Heart right ventricle (tissue), 16 donors: ENCODE data around the gene STRIT1. TPM values are rescaled to one million over a fixed set of nuclear protein-coding genes. Genes with fewer than 3 reads are reported as not detected.

Experiments
- ATAC-seq, 8 donors: fragments of 200-7000 bp; cut with Tn5 transposase; one replicate each; pipeline ENCODE4 v1.9.1; 2020; ENCODE audit warnings: mild to moderate bottlenecking in 8 of 8, moderate library complexity in 8 of 8, moderate number of reproducible peaks in 1 of 8
- DNase-seq, 2 donors: peaks; one replicate each; pipeline ENCODE4 v3.0.0-alpha.2; 2020
- H3K27ac ChIP-seq, 10 donors: fragments of 200-600 bp; sonication (generic) in 2 of 10; one replicate each; pipeline versions ENCODE4 v1.5.0 to v1.8.0; 2020 to 2022; ENCODE audit warnings: mild to moderate bottlenecking in 3 of 10
- H3K27me3 ChIP-seq, 7 donors: fragments of 200-600 bp; one replicate each; pipeline ENCODE4 v1.8.0; 2021 to 2022; ENCODE audit warnings: mild to moderate bottlenecking in 2 of 7
- H3K36me3 ChIP-seq, 9 donors: fragments of 200-600 bp; sonication (generic) in 1 of 9; one replicate each; pipeline versions ENCODE4 v1.5.0 to v1.8.0; 2020 to 2022; ENCODE audit warnings: mild to moderate bottlenecking in 2 of 9
- H3K4me1 ChIP-seq, 9 donors: fragments of 200-600 bp; sonication (generic) in 1 of 9; one replicate each; pipeline versions ENCODE4 v1.5.0 to v1.8.0; 2020 to 2022; ENCODE audit warnings: mild to moderate bottlenecking in 4 of 9
- H3K4me3 ChIP-seq, 10 donors: fragments of 200-600 bp; sonication (generic) in 2 of 10; one replicate each; pipeline versions ENCODE4 v1.5.0 to v1.8.0; 2020 to 2022; ENCODE audit warnings: mild to moderate bottlenecking in 7 of 10, moderate library complexity in 2 of 10
- H3K9me3 ChIP-seq, 11 donors: fragments of 200-600 bp in 10 of 11; sonication (generic) in 2 of 11; one replicate each; pipeline versions ENCODE4 v1.5.0 to v1.8.0; 2013 to 2022; ENCODE audit warnings: mild to moderate bottlenecking in 2 of 11, control low read depth in 1 of 11, moderate library complexity in 1 of 11
- WGBS, 2 donors: extraction: QIAGEN DNeasy Blood & Tissue Kit; methylation state at CpG; one replicate each; pipeline ENCODE4 v1.1.7; 2013; ENCODE audit warnings: inconsistent platforms in 1 of 2; 5-methylcytosine and 5-hydroxymethylcytosine counted together
- intact Hi-C, 10 donors: fragments of 100-400 bp; cut with DNase I; formaldehyde crosslinking; loops; one replicate each; pipeline versions ENCODE4 v1.11.1 to v1.14.2; 2022
- polyA plus RNA-seq, 2 donors: library from polyadenylated mRNA; stranded (reverse); fragments of 200-250 nt; gene quantifications; one replicate each; pipeline ENCODE4 v1.2.3, GENCODE V29; 2013
- total RNA-seq, 10 donors: library from RNA; stranded (reverse); fragmentation: NEBNext Ultra II Directional in 3 of 10; extraction: Animal tissue kit (Norgen Biotek cat#: 25700) in 3 of 10; gene quantifications; one replicate each; pipeline versions ENCODE4 v1.2.1 to v1.2.4, GENCODE V29; 2021 to 2023
- TF ChIP-seq, protein P1 (sequence below), 9 donors: fragments of 200-600 bp; sonication (generic) in 2 of 9; IDR thresholded peaks; one replicate each; pipeline versions ENCODE4 v1.5.0 to v1.8.0; 2021 to 2022; ENCODE audit warnings: antibody characterized with exemption in 9 of 9, mild to moderate bottlenecking in 5 of 9, moderate library complexity in 1 of 9
- donor health status: Arrhythmogenic right ventricular cardiomyopathy.
- donor health status: ischemic (EF 13 %, LVEDD 7.1; RV severe dilation, severe dysfunction).
- donor health status: healthy with polysubstance abuse.
- donor health status: DM: no; HTN: yes; CAD: no.
- donor health status: DM: no; HTN: no; CAD: no.
- donor health status: ischemic (EF 25% LVEDD 6.9; RV normal size, moderate dysfunction).
- donor health status: ischemic (EF 25% LVEDD 5.7; RV mildly dilated, moderate dysfunction).
- donor health status: healthy.
- donor health status: DM: yes; HTN: yes; CAD: no.
- donor health status: Ischemic cardiomyopathy.
- donor health status: ischemic (EF 35%, LVEDD 5.7; RV mildly dilated, moderate dysfunction).
- donor health status: nonischemic (EF 11% LVEDD 7.7; RV severe dilation, severe dysfunction).
- donor health status: DM: yes; HTN: yes; CAD: no.
- donor health status: PGD.
- donor health status: ischemic (EF 29% LVEDD 5.4; RV normal size, mild dysfunction).
- donor health status: nonischemic (EF 23%, LVEDD 6.1; RV moderate dilation, normal function).

Gene STRIT1
- total and polyA plus RNA-seq, 12 donors = 0.26 to 5.6 (median 1.2) TPM; not detected in 1

- WGBS, 2 donors = 93 to 94% methylated on average over 28 of the region's 28 CpGs
These were observed 16.1 kb upstream of the STRIT1 start for GRCh38 chr3:155309581-155309980.

DNA sequence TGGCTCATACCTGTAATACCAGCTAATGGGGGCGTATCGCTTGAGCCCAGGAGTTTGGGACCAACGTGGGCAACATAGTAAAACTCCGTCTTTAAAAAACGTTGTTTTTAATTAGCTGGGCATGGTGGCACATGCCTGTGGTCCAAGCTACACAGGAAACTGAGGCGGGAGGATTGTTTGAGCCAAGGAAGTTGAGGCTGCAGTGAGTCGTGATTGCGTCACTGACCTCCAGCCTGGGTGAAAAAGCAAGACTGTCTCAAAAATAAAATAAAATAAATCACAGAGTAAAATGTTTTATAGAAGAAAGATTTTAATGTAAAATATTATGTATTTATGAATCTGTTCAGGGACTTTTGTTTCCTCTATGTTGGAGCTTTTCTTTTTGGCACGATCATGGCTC lies 15.3 kb upstream of the STRIT1 start:
- ATAC-seq (no peak), DNase-seq (no peak)
- H3K4me3 ChIP-seq = no peak overlapping the region
- H3K27me3 ChIP-seq = no peaks in the 10 kb centered on the region
- intact Hi-C loops = no loop called here
- TF ChIP-seq, protein P1, sequence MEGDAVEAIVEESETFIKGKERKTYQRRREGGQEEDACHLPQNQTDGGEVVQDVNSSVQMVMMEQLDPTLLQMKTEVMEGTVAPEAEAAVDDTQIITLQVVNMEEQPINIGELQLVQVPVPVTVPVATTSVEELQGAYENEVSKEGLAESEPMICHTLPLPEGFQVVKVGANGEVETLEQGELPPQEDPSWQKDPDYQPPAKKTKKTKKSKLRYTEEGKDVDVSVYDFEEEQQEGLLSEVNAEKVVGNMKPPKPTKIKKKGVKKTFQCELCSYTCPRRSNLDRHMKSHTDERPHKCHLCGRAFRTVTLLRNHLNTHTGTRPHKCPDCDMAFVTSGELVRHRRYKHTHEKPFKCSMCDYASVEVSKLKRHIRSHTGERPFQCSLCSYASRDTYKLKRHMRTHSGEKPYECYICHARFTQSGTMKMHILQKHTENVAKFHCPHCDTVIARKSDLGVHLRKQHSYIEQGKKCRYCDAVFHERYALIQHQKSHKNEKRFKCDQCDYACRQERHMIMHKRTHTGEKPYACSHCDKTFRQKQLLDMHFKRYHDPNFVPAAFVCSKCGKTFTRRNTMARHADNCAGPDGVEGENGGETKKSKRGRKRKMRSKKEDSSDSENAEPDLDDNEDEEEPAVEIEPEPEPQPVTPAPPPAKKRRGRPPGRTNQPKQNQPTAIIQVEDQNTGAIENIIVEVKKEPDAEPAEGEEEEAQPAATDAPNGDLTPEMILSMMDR (IDR thresholded peaks at IDR 0.05) = no peak
- WGBS, 2 donors = 79 to 82% methylated on average over 9 of the region's 9 CpGs
- H3K36me3 ChIP-seq = no peaks in the 10 kb centered on the region
- peaks cover 0 to 13% (median 0%) of the 10 kb centered on the region in 11 donors for H3K9me3 ChIP-seq
- peaks cover 0 to 8% (median 5%) of the 10 kb centered on the region in 9 donors for H3K4me1 ChIP-seq
- H3K27ac ChIP-seq = no peak overlapping the region

More at GRCh38 chr3:155309581-155309980, 16.1 kb upstream of the STRIT1 start:
- H3K4me1 ChIP-seq = peaks cover 0 to 8% (median 5%) of the 10 kb centered on the region in 9 donors
- no peak overlapping the region for H3K27ac ChIP-seq
- H3K9me3 ChIP-seq = peaks cover 0 to 7% (median 0%) of the 10 kb centered on the region in 11 donors
- DNase-seq (no peak), ATAC-seq (no peak)
- no peaks in the 10 kb centered on the region for H3K36me3 ChIP-seq
- intact Hi-C loops = no loop called here
- TF ChIP-seq, protein P1 (IDR thresholded peaks at IDR 0.05) = no peak
- H3K4me3 ChIP-seq = no peak overlapping the region
- no peaks in the 10 kb centered on the region for H3K27me3 ChIP-seq

DNA sequence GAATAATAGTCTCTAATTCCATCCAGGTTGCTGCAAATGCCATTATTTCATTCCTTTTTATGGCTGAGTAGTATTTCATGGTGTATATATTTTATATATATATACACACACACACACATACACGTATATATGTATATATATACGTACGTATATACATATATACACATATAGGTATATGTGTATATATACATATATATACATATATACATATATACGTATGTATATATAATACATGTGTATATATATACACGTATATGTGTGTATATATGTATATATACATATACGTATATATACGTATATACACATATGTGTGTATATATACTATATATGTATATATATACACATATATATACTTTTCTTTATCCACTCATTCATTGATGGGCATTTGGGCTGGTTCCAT lies 13.7 kb upstream of the STRIT1 start:
- ATAC-seq (no peak), DNase-seq (no peak)
- intact Hi-C loops = no loop called here
- TF ChIP-seq, protein P1 (IDR thresholded peaks at IDR 0.05) = no peak
- 94 to 96% methylated on average over 7 of the region's 7 CpGs for WGBS, 2 donors
- no peaks in the 10 kb centered on the region for H3K36me3 ChIP-seq
- no peak overlapping the region for H3K27ac ChIP-seq
- H3K9me3 ChIP-seq = peaks cover 0 to 15% (median 0%) of the 10 kb centered on the region in 11 donors
- no peaks in the 10 kb centered on the region for H3K27me3 ChIP-seq
- H3K4me3 ChIP-seq = no peak overlapping the region
- H3K4me1 ChIP-seq = no peaks in the 10 kb centered on the region

GRCh38 chr3:155304394-155304793 lies 10.9 kb upstream of the STRIT1 start:
- ATAC-seq (no peak), DNase-seq (no peak)
- 80 to 81% methylated on average over 2 of the region's 2 CpGs for WGBS, 2 donors
- Histone ChIP-seq H3K9me3 (peaks cover 0 to 15% (median 0%) of the 10 kb centered on the region in 11 donors), H3K4me1 (no peaks in the 10 kb centered on the region), H3K27me3 (no peaks in the 10 kb centered on the region), H3K27ac (no peak overlapping the region), H3K4me3 (no peak overlapping the region), H3K36me3 (no peaks in the 10 kb centered on the region)
- TF ChIP-seq, protein P1 (IDR thresholded peaks at IDR 0.05) = no peak
- intact Hi-C loops = no loop called here
